IMR-90 (cell line): ENCODE data around the gene L3HYPDH. TPM values are rescaled to one million over a fixed set of nuclear protein-coding genes. Genes with fewer than 3 reads are reported as not detected.
A peak's percentile ranks its signal among the peaks of the same experiment; 100 is the strongest.

Experiments
- ATAC-seq: fragments of 200-7000 bp; cut with Tn5 transposase; 2 replicates; pipeline ENCODE4 v1.9.1; 2020; ENCODE audit warnings: low read depth, mild to moderate bottlenecking, moderate library complexity
- BruUV-seq: library from RNA; stranded (reverse); fragments of 400-500 nt; replicated peaks from 2 replicates; lab custom pipeline; 2021; lab: Mats Ljungman, UMichigan
- CTCF ChIA-PET: fragments of 300-600 bp; formaldehyde crosslinking; extraction: SDS; loops from one replicate; lab custom pipeline; 2021; ENCODE audit warnings: antibody characterized with exemption; lab: Yijun Ruan, JAX
- POLR2A ChIA-PET: fragments of 300-600 bp; sonication (Branson Sonifier 250); formaldehyde crosslinking; loops from one replicate; lab custom pipeline; 2022; ENCODE audit warnings: antibody characterized with exemption; ENCODE audit not compliant: unreplicated experiment; lab: Charles Lee
- DNase-seq: peaks from one replicate; pipeline ENCODE4 v3.0.0; 2013
- H2AFZ ChIP-seq: replicated peaks from 2 replicates; pipeline ENCODE3; 2013; ENCODE audit warnings: low read length, mild to moderate bottlenecking; ENCODE audit not compliant: poor library complexity
- H2AK5ac ChIP-seq: 2 replicates; pipeline ENCODE4 v1.6.1; 2013; ENCODE audit warnings: low read depth, low read length, inconsistent platforms
- H2AK9ac ChIP-seq: replicated peaks from 2 replicates; pipeline ENCODE3; 2013; ENCODE audit warnings: mild to moderate bottlenecking, low read depth, low read length, moderate library complexity; ENCODE audit not compliant: poor library complexity
- H2BK120ac ChIP-seq: 2 replicates; pipeline ENCODE4 v1.6.1; 2013; ENCODE audit warnings: low read depth, low read length, inconsistent platforms
- H2BK15ac ChIP-seq: 3 replicates; pipeline ENCODE4 v1.6.1; 2013; ENCODE audit warnings: low read depth, low read length, inconsistent platforms
- H2BK20ac ChIP-seq: 2 replicates; pipeline ENCODE4 v1.6.1; 2013; ENCODE audit warnings: low read depth, mild to moderate bottlenecking, inconsistent platforms, low read length, moderate library complexity
- H2BK5ac ChIP-seq: 2 replicates; pipeline ENCODE4 v1.6.1; 2013; ENCODE audit warnings: mild to moderate bottlenecking, low read depth, low read length, inconsistent platforms; ENCODE audit not compliant: poor library complexity, severe bottlenecking
- H3K14ac ChIP-seq: replicated peaks from 2 replicates; pipeline ENCODE4 v1.6.1; 2013; ENCODE audit warnings: low read depth, low read length, inconsistent platforms
- H3K18ac ChIP-seq: 2 replicates; pipeline ENCODE4 v1.6.1; 2013; ENCODE audit warnings: low read depth, low read length, control low read depth
- H3K23ac ChIP-seq: 2 replicates; pipeline ENCODE4 v1.6.1; 2013; ENCODE audit warnings: low read depth, low read length, inconsistent platforms
- H3K27ac ChIP-seq: 2 replicates; pipeline ENCODE4 v1.5.1; 2013; ENCODE audit warnings: mild to moderate bottlenecking, control low read depth, low read length; ENCODE audit not compliant: insufficient read depth
- H3K27me3 ChIP-seq: 2 replicates; pipeline ENCODE4 v1.6.1; 2013; ENCODE audit warnings: low read length; ENCODE audit not compliant: control insufficient read depth, insufficient read depth
- H3K36me3 ChIP-seq: 2 replicates; pipeline ENCODE4 v1.6.1; 2013; ENCODE audit warnings: low read length, mixed read lengths; ENCODE audit not compliant: control insufficient read depth, insufficient read depth
- H3K4ac ChIP-seq: 2 replicates; pipeline ENCODE4 v1.6.1; 2013; ENCODE audit warnings: low read depth, low read length, inconsistent platforms
- H3K4me1 ChIP-seq: 2 replicates; pipeline ENCODE4 v1.6.1; 2013; ENCODE audit warnings: low read length, mixed read lengths; ENCODE audit not compliant: control insufficient read depth, insufficient read depth
- H3K4me2 ChIP-seq: 2 replicates; pipeline ENCODE4 v1.6.1; 2013; ENCODE audit warnings: low read depth, mild to moderate bottlenecking, control low read depth, low read length, moderate library complexity
- H3K4me3 ChIP-seq: 2 replicates; pipeline ENCODE4 v1.5.1; 2013; ENCODE audit warnings: low read depth, mild to moderate bottlenecking, control low read depth, low read length, moderate library complexity; ENCODE audit not compliant: insufficient read depth
- H3K56ac ChIP-seq: 2 replicates; pipeline ENCODE4 v1.6.1; 2013; ENCODE audit warnings: low read length, inconsistent platforms; ENCODE audit not compliant: insufficient read depth; ENCODE audit errors: extremely low read depth
- H3K79me1 ChIP-seq, 2 experiments: 2 replicates each; pipeline ENCODE4 v1.6.1; 2013; ENCODE audit warnings: low read length in 2 of 2, inconsistent platforms in 1 of 2, low read depth in 1 of 2
- H3K9ac ChIP-seq: 2 replicates; pipeline ENCODE4 v1.6.1; 2013; ENCODE audit warnings: low read depth, low read length, control low read depth
- H3K9me1 ChIP-seq: 2 replicates; pipeline ENCODE4 v1.6.1; 2013; ENCODE audit warnings: low read length, inconsistent platforms; ENCODE audit not compliant: insufficient read depth
- H3K9me3 ChIP-seq: 2 replicates; pipeline ENCODE4 v1.6.1; 2013; ENCODE audit warnings: low read length; ENCODE audit not compliant: control insufficient read depth, insufficient read depth
- H4K20me1 ChIP-seq: 2 replicates; pipeline ENCODE4 v1.6.1; 2013; ENCODE audit warnings: low read length, inconsistent platforms; ENCODE audit not compliant: insufficient read depth
- H4K5ac ChIP-seq: 2 replicates; pipeline ENCODE4 v1.6.1; 2013; ENCODE audit warnings: mild to moderate bottlenecking, low read depth, low read length, control low read depth
- H4K8ac ChIP-seq, 2 experiments: 2 replicates each; pipeline ENCODE4 v1.6.1; 2013; ENCODE audit warnings: low read depth in 2 of 2, low read length in 2 of 2, control low read depth in 1 of 2, inconsistent platforms in 1 of 2
- H4K91ac ChIP-seq: 2 replicates; pipeline ENCODE4 v1.6.1; 2013; ENCODE audit warnings: low read depth, low read length, inconsistent platforms; ENCODE audit not compliant: insufficient read depth
- CEBPB ChIP-seq: IDR thresholded peaks from 2 replicates; pipeline ENCODE4 v1.6.1; 2012; ENCODE audit warnings: low read depth, low read length, improper control_type of control experiment
- WGBS, 2 experiments: methylation state at CpG; one replicate each; pipeline versions ENCODE4 v1.1.5 to v1.1.7; 2013; ENCODE audit warnings: missing lambda C conversion rate in 2 of 2; ENCODE audit not compliant: insufficient read length in 1 of 2; ENCODE audit errors: extremely low coverage in 2 of 2; 5-methylcytosine and 5-hydroxymethylcytosine counted together
- dilution Hi-C: fragments of 300-500 bp; cut with HindIII; formaldehyde crosslinking; loops from one replicate; pipeline ENCODE4 v1.14.3; 2018; ENCODE audit warnings: low sequenced_read_pairs; ENCODE audit not compliant: unreplicated experiment
- in situ Hi-C: fragments of 300-500 bp; cut with MboI; formaldehyde crosslinking; loops from 3 replicates; pipeline ENCODE4 v1.14.3; 2019; ENCODE audit warnings: low sequenced_read_pairs, inconsistent platforms, mixed read lengths
- intact Hi-C: fragments of 100-400 bp; cut with micrococcal nuclease; formaldehyde crosslinking; loops from 2 replicates; pipeline ENCODE4 v1.10.0; 2022
- polyA plus RNA-seq, 3 experiments: library from polyadenylated mRNA; depleted of rRNA; stranded (reverse); fragments of >200 nt; gene quantifications; 2 replicates each; pipeline ENCODE4 v1.2.3, GENCODE V29; 2012; ENCODE audit warnings: low replicate concordance in 1 of 3
- total RNA-seq: library from RNA; depleted of rRNA; stranded (reverse); fragments of >200 nt; gene quantifications from 2 replicates; pipeline ENCODE4 v1.2.3, GENCODE V29; 2012
- TF ChIP-seq, protein P1 (sequence below): conservative IDR thresholded peaks from 2 replicates; pipeline ENCODE4 v1.5.1; 2012; ENCODE audit warnings: mild to moderate bottlenecking, low read depth, low read length, improper control_type of control experiment

L3HYPDH gene
- total and polyA plus RNA-seq, 2 of the 4 experiments (the other 2 are of a cell fraction) = 40.9 to 49.1 TPM

DNA sequence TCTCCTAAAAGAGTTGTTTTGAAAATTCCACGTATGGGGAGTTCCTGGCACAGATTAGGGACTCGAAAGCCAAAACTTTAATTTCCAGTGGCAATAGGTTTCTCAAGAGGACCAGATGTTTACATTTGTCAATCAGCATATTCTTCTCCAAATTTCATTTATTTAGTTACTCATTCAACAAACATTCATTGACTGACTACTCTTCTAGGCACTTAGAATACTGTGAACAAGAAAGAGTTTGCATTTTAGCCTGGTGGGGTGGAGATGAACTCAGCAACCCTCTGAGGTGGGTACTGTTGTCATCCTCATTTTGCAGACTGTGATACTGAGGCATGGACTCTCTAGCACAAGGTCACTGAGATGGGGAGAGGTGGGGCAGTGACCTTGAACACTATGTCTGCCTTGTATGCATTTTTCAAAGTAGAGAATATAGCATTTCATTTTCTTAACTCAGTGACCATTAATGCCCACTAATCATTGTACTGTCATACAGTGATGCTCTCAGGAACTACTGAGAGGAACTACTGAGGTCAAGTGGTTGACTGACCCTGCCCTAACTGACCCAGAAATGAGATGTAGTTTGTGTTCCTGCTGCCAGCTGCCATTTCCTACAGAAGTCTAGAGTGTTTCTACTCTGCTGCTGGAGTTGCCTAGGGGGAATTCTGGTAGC, 2.2 kb downstream of the L3HYPDH start:
- dilution Hi-C loops = no loop called here
- Histone ChIP-seq H3K9ac (peak overlapping the region; percentile 99), H3K36me3 (peaks cover 11% of the 10 kb centered on the region), H3K4me1 (peaks cover 9% of the 10 kb centered on the region), H3K9me1 (peaks cover 10% of the 10 kb centered on the region), H3K79me1 (peaks cover 8 to 58% of the 10 kb centered on the region in 2 experiments), H3K27me3 (no peaks in the 10 kb centered on the region), H4K8ac (peak overlapping the region; percentile 22 to 88), H2AK5ac (peak overlapping the region; percentile 50; the same call in 1 of the 2 replicates), H3K4me3 (peak overlapping the region; percentile 94), H2BK15ac (peak overlapping the region; percentile 33; the same call in 2 of the 3 replicates), H3K18ac (peak overlapping the region; percentile 93), H4K5ac (peak overlapping the region; percentile 67), H2BK5ac (peak overlapping the region; percentile 97), H3K9me3 (no peaks in the 10 kb centered on the region), H3K14ac (peak overlapping the region; percentile 83), H2BK120ac (peak overlapping the region; percentile 90), H2BK20ac (peak overlapping the region; percentile 91), H3K23ac (peak overlapping the region; percentile 94), H4K91ac (peak overlapping the region; percentile 90), H3K4ac (peak overlapping the region; percentile 97), H2AK9ac (peak overlapping the region; percentile 7), H3K56ac (peak overlapping the region; percentile 99), H3K4me2 (peak overlapping the region; percentile 87), H2AFZ (no peak overlapping the region), H3K27ac (peak overlapping the region; percentile 93), H4K20me1 (peaks cover 18% of the 10 kb centered on the region; the same call in 1 of the 2 replicates)
- DNase-seq = peak; percentile 60
- BruUV-seq = no TSS peak
- in situ Hi-C loops = loop anchor here (25.0 kb wide), 1 partner anchor 605 kb away; the partner anchor contains the start of gene PCNX4
- CTCF ChIA-PET = interaction anchor here (0.6 to 2.6 kb wide), 2 partner anchors 10 to 743 kb away, joined by 3 to 12 read pairs; no protein-coding TSS in a partner anchor
- intact Hi-C loops = no loop called here
- no CpG with 5 or more reads among the region's 2 CpGs for WGBS, 2 experiments
- TF ChIP-seq, protein P1, sequence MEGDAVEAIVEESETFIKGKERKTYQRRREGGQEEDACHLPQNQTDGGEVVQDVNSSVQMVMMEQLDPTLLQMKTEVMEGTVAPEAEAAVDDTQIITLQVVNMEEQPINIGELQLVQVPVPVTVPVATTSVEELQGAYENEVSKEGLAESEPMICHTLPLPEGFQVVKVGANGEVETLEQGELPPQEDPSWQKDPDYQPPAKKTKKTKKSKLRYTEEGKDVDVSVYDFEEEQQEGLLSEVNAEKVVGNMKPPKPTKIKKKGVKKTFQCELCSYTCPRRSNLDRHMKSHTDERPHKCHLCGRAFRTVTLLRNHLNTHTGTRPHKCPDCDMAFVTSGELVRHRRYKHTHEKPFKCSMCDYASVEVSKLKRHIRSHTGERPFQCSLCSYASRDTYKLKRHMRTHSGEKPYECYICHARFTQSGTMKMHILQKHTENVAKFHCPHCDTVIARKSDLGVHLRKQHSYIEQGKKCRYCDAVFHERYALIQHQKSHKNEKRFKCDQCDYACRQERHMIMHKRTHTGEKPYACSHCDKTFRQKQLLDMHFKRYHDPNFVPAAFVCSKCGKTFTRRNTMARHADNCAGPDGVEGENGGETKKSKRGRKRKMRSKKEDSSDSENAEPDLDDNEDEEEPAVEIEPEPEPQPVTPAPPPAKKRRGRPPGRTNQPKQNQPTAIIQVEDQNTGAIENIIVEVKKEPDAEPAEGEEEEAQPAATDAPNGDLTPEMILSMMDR = no peak
- TF ChIP-seq CEBPB = peak; percentile 26; the same call in 1 of the 2 replicates
- peak; percentile 1; the same call in 1 of the 2 replicates for ATAC-seq
- POLR2A ChIA-PET = no interaction called here
